HepG2 (cell line): Measurements from ENCODE around the gene OTOP3. TPM values are rescaled to one million over a fixed set of nuclear protein-coding genes. Genes with fewer than 3 reads are reported as not detected.
A peak's percentile ranks its signal among the peaks of the same experiment; 100 is the strongest.

Experiments used
- ATRX ChIP-seq: sonication (generic); formaldehyde crosslinking; IDR thresholded peaks from 2 replicates; pipeline ENCODE4 v1.4.0; 2020; ENCODE audit warnings: missing genetic modification reagents, borderline replicate concordance
- DR1 ChIP-seq: sonication (generic); formaldehyde crosslinking; IDR thresholded peaks from 2 replicates; pipeline ENCODE4 v1.8.0; 2021; ENCODE audit warnings: mild to moderate bottlenecking, missing genetic modification reagents, inconsistent platforms
- GATAD1 ChIP-seq: IDR thresholded peaks from 2 replicates; pipeline ENCODE4 v1.6.1; 2016; ENCODE audit warnings: missing genetic modification reagents, missing compliant biosample characterization
- IRF2 ChIP-seq: IDR thresholded peaks from 2 replicates; pipeline ENCODE4 v1.6.1; 2018; ENCODE audit warnings: missing genetic modification reagents, missing compliant biosample characterization
- IRX3 ChIP-seq: sonication (generic); formaldehyde crosslinking; IDR thresholded peaks from 2 replicates; pipeline ENCODE4 v1.8.1; 2023; ENCODE audit warnings: mild to moderate bottlenecking, low read depth, missing genetic modification reagents, borderline replicate concordance
- MED8 ChIP-seq: sonication (generic); formaldehyde crosslinking; IDR thresholded peaks from 2 replicates; pipeline ENCODE4 v1.8.1; 2023; ENCODE audit warnings: mild to moderate bottlenecking, missing genetic modification reagents; ENCODE audit not compliant: insufficient replicate concordance
- NR3C1 ChIP-seq: sonication (generic); formaldehyde crosslinking; IDR thresholded peaks from 2 replicates; pipeline ENCODE4 v1.4.0; 2020; ENCODE audit warnings: missing genetic modification reagents
- PAX8 ChIP-seq: sonication (generic); formaldehyde crosslinking; IDR thresholded peaks from 2 replicates; pipeline ENCODE4 v1.8.0; 2022; ENCODE audit warnings: mild to moderate bottlenecking, missing genetic modification reagents, borderline replicate concordance
- SUZ12 ChIP-seq: fragments of 150-350 bp; IDR thresholded peaks from 2 replicates; pipeline ENCODE4 v1.6.1; 2014; ENCODE audit warnings: low read depth, low read length
- ZNF570 ChIP-seq: sonication (generic); formaldehyde crosslinking; IDR thresholded peaks from 2 replicates; pipeline ENCODE4 v1.4.0; 2020; ENCODE audit warnings: mild to moderate bottlenecking, missing genetic modification reagents, borderline replicate concordance
- ZNF720 ChIP-seq: sonication (generic); formaldehyde crosslinking; IDR thresholded peaks from 2 replicates; pipeline ENCODE4 v1.4.0; 2020; ENCODE audit warnings: missing genetic modification reagents
- ZNF761 ChIP-seq: sonication (generic); formaldehyde crosslinking; conservative IDR thresholded peaks from 2 replicates; pipeline ENCODE4 v1.4.0; 2020; ENCODE audit warnings: mild to moderate bottlenecking, missing genetic modification reagents
- ZSCAN21 ChIP-seq: sonication (generic); formaldehyde crosslinking; IDR thresholded peaks from 2 replicates; pipeline ENCODE4 v1.8.0; 2022; ENCODE audit warnings: mild to moderate bottlenecking, missing genetic modification reagents, moderate library complexity, borderline replicate concordance
- polyA plus RNA-seq, 8 experiments: library from polyadenylated mRNA; depleted of rRNA in 3 of 8; stranded (reverse) in 7 of 8; unstranded in 1 of 8; fragments of >200 nt; fragmentation: Illumina TruSeq in 4 of 8; extraction: Trizol in 4 of 8; gene quantifications; 2 replicates each; pipeline versions ENCODE4 v1.2.1 to v1.2.3, GENCODE V29; 2011 to 2016; ENCODE audit warnings: low read depth in 4 of 8, missing spikeins in 1 of 8, mixed read lengths in 1 of 8; ENCODE audit not compliant: insufficient read depth in 1 of 8
- total RNA-seq, 5 experiments: library from RNA; depleted of rRNA; stranded (reverse); fragments of >200 nt; fragmentation: Illumina TruSeq; extraction: Trizol; gene quantifications; 2 replicates each; pipeline ENCODE4 v1.2.3, GENCODE V29; 2016; ENCODE audit warnings: low read depth in 1 of 5
- TF ChIP-seq, protein P1 (sequence below): sonication (generic); formaldehyde crosslinking; IDR thresholded peaks from 2 replicates; pipeline ENCODE4 v1.5.0; 2020; ENCODE audit warnings: mild to moderate bottlenecking, missing genetic modification reagents
- TF ChIP-seq, protein P2 (sequence below): sonication (generic); formaldehyde crosslinking; IDR thresholded peaks from 2 replicates; pipeline ENCODE4 v1.5.0; 2020; ENCODE audit warnings: missing genetic modification reagents
- TF ChIP-seq, protein P3 (sequence below): IDR thresholded peaks from 2 replicates; pipeline ENCODE4 v1.6.1; 2016; ENCODE audit warnings: low read depth, borderline replicate concordance
- TF ChIP-seq, protein P4 (sequence below), 2 experiments: fragments of 450-650 bp in 1 of 2; sonication (generic) in 1 of 2; formaldehyde crosslinking; IDR thresholded peaks; 2 replicates each; pipeline versions ENCODE4 v1.5.0 to v1.8.0; 2020 to 2022; ENCODE audit warnings: mild to moderate bottlenecking in 1 of 2, missing genetic modification reagents in 1 of 2
- TF ChIP-seq, protein P5 (sequence below): sonication (generic); formaldehyde crosslinking; conservative IDR thresholded peaks from 2 replicates; pipeline ENCODE4 v1.4.0; 2020; ENCODE audit warnings: missing genetic modification reagents
- TF ChIP-seq, protein P6 (sequence below): sonication (generic); formaldehyde crosslinking; conservative IDR thresholded peaks from 2 replicates; pipeline ENCODE4 v1.8.1; 2023; ENCODE audit warnings: missing genetic modification reagents

The OTOP3 gene
- total and polyA plus RNA-seq, 2 of the 13 experiments (the other 11 are each of a cell fraction or from before 2014, with no cell fraction given) = not detected

DNA sequence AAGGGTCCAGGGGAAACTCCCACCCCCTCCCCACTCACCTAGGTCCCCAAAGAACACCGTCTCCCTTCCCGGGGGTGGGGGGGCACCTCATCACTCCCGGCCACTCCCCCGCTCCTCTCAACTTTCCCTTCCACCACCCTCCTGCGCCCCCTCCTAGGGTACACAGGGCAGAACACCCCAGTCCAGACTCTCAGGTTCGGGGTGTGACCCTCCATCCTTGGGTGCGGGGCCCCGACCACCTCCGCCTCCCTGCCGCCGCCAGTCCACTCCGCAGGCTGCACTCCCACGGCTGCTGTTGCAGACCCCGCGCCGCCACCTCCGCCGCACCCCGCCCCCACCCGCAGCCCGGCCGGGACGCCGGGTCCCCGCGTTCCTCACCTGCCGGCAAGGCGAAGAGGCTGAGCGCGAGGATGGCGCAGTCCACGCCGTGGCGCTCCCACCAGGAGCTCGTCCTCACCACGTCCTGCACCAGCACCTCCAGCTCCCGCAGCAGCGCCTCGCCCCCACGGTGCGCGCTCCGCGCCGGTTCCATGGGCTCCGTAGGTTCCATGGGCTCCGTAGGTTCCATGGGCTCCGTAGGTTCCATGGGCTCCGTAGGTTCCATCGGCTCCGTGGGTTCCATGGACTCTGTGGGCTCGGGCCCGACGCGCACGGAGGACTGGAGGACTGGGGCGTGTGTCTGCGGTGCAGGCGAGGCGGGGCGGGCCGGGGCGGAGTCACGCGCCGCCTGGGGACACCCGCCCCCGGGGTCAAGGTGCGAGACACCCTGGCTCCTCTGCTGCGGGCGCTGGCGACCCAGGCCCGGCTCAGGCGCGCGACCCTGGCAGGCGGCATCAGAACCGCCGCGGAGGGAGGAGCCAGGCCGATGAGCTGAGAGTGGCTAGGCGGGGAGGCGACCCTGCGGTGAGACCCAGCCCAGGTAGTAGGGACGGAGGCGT, 42.5 kb upstream of the OTOP3 start, which contains the start of gene FADS6 (continued):
- TF ChIP-seq PAX8 (CRISPR knock-in tag) (no peak), ZSCAN21 (CRISPR knock-in tag) (no peak), ATRX (no peak), MED8 (CRISPR knock-in tag) (peak; percentile 27), IRX3 (CRISPR knock-in tag) (no peak), GATAD1 (CRISPR knock-in tag) (no peak), IRF2 (no peak), SUZ12 (no peak), ZNF570 (CRISPR knock-in tag) (no peak), ZNF761 (CRISPR knock-in tag) (no peak), ZNF720 (CRISPR knock-in tag) (no peak), NR3C1 (CRISPR knock-in tag) (no peak), DR1 (CRISPR knock-in tag) (0 out of 2 replicates have a peak, but pooled peaks have one; percentile 41)
- TF ChIP-seq, protein P1, sequence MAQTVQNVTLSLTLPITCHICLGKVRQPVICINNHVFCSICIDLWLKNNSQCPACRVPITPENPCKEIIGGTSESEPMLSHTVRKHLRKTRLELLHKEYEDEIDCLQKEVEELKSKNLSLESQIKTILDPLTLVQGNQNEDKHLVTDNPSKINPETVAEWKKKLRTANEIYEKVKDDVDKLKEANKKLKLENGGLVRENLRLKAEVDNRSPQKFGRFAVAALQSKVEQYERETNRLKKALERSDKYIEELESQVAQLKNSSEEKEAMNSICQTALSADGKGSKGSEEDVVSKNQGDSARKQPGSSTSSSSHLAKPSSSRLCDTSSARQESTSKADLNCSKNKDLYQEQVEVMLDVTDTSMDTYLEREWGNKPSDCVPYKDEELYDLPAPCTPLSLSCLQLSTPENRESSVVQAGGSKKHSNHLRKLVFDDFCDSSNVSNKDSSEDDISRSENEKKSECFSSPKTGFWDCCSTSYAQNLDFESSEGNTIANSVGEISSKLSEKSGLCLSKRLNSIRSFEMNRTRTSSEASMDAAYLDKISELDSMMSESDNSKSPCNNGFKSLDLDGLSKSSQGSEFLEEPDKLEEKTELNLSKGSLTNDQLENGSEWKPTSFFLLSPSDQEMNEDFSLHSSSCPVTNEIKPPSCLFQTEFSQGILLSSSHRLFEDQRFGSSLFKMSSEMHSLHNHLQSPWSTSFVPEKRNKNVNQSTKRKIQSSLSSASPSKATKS (CRISPR knock-in tag) = no peak
- TF ChIP-seq, protein P2, sequence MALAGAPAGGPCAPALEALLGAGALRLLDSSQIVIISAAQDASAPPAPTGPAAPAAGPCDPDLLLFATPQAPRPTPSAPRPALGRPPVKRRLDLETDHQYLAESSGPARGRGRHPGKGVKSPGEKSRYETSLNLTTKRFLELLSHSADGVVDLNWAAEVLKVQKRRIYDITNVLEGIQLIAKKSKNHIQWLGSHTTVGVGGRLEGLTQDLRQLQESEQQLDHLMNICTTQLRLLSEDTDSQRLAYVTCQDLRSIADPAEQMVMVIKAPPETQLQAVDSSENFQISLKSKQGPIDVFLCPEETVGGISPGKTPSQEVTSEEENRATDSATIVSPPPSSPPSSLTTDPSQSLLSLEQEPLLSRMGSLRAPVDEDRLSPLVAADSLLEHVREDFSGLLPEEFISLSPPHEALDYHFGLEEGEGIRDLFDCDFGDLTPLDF (CRISPR knock-in tag) = no peak
- TF ChIP-seq, protein P3, sequence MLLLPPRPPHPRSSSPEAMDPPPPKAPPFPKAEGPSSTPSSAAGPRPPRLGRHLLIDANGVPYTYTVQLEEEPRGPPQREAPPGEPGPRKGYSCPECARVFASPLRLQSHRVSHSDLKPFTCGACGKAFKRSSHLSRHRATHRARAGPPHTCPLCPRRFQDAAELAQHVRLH = no peak
- TF ChIP-seq, protein P4, sequence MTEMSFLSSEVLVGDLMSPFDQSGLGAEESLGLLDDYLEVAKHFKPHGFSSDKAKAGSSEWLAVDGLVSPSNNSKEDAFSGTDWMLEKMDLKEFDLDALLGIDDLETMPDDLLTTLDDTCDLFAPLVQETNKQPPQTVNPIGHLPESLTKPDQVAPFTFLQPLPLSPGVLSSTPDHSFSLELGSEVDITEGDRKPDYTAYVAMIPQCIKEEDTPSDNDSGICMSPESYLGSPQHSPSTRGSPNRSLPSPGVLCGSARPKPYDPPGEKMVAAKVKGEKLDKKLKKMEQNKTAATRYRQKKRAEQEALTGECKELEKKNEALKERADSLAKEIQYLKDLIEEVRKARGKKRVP (CRISPR knock-in tag; IDR thresholded peaks at IDR 0.05) = no peak
- TF ChIP-seq, protein P5, sequence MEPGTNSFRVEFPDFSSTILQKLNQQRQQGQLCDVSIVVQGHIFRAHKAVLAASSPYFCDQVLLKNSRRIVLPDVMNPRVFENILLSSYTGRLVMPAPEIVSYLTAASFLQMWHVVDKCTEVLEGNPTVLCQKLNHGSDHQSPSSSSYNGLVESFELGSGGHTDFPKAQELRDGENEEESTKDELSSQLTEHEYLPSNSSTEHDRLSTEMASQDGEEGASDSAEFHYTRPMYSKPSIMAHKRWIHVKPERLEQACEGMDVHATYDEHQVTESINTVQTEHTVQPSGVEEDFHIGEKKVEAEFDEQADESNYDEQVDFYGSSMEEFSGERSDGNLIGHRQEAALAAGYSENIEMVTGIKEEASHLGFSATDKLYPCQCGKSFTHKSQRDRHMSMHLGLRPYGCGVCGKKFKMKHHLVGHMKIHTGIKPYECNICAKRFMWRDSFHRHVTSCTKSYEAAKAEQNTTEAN (CRISPR knock-in tag) = no peak
- TF ChIP-seq, protein P6, sequence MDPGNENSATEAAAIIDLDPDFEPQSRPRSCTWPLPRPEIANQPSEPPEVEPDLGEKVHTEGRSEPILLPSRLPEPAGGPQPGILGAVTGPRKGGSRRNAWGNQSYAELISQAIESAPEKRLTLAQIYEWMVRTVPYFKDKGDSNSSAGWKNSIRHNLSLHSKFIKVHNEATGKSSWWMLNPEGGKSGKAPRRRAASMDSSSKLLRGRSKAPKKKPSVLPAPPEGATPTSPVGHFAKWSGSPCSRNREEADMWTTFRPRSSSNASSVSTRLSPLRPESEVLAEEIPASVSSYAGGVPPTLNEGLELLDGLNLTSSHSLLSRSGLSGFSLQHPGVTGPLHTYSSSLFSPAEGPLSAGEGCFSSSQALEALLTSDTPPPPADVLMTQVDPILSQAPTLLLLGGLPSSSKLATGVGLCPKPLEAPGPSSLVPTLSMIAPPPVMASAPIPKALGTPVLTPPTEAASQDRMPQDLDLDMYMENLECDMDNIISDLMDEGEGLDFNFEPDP (CRISPR knock-in tag) = no peak
